Renal cortical epithelial cell (primary cell): ENCODE results near the gene MT1H. TPM values are rescaled to one million over a fixed set of nuclear protein-coding genes. Genes with fewer than 3 reads are reported as not detected.
A peak's percentile ranks its signal among the peaks of the same experiment; 100 is the strongest.

Experiments used
- DNase-seq: peaks from one replicate; pipeline ENCODE4 v3.0.0-alpha.2; 2011; ENCODE audit warnings: low read depth
- total RNA-seq: library from RNA; depleted of rRNA; stranded (reverse); fragments of >200 nt; gene quantifications from 2 replicates; pipeline ENCODE4 v1.2.3, GENCODE V29; 2014

The MT1H gene
- total RNA-seq, 1 donor from 2014 or later = 8.9 TPM

DNA sequence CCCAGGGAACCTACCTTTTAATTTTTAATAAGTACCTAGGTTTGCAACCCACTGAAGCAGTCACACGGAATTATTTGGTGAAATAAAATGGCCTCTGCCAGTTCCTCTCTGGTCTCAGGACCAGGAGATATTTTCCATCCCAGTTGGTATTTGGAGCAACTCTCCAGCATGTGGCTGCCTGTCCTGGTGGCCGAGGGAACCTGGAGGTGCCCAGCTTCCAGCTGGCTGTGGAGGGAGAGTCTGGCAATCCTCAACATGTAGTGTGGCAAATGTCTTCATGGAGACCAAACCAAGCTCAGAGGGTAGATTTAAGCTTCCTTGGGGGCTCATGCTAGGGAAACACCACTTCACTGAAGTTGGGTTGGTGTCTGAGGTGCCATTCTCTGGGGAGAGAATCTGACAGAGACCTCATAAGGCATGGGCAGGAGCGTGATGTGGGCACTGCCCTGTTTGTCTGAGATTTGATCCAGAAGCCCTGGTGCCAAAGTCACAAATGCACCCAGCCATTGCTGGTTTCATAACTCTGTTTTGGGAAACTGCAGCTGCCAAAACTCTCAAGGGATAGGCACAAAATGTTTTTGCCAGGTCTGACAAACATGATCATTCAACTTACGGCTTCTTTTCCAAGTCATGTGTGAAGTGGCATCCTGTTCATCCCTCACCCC, 15.4 kb downstream of the MT1H start:
- DNase-seq = peak; percentile 32

DNA sequence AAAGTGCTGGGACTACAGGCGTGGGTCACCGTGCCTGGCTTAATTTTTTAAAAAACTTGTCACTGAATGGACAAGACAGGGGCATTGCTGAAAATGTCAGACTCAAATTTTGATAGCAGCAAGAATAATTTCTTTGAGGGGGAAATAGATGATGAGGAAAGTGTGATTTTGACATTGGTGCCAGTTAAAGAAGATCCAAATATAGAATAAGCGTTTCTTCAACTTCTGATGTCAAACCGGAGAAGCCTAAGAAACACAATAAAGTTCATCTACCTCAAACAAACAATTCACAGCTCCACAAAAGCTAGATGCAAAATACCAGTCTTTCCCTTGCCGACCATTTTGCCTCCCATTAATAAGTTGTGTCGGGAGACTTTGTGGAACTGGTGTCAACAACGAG, 17.1 kb downstream of the MT1H start:
- DNase-seq = no peak

DNA sequence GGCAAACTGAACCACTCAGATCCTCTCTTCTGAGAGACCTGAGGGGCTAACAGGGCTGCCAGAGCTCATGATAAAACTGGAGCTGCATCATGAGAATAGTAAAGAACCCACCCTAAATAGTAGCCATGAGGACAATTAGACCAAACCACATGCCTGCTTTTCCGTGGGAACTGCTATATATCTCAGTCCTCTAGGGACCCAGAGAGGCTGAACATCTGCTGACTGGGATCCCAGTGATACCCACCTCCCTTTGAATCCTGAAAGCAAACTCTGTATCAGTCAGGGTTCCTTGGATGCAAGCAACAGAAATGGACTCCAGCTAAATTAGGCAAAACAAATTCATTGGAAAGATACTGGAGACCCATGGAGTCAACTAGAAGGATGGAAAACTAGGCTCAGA, 19.1 kb downstream of the MT1H start:
- no peak for DNase-seq

DNA sequence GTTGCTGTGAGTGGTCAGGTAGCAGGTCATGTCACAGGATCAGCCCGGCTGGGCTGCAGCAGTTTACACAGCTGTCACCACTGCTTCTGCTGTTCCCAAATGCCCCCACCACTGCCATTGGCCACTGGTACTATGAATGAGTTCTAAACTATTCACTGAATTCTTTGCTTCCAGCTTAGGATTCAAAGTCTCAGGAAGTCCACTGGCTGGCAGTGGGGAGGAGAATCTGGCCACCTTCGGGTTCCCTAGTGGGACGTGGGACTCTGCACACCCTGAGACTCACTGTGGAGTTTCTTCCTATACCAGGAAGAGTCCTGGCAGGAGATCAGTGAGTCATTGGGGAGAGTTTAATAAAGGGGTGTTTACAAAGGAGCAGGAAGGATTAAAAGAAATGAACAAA, 19.6 kb downstream of the MT1H start:
- DNase-seq = no peak

DNA sequence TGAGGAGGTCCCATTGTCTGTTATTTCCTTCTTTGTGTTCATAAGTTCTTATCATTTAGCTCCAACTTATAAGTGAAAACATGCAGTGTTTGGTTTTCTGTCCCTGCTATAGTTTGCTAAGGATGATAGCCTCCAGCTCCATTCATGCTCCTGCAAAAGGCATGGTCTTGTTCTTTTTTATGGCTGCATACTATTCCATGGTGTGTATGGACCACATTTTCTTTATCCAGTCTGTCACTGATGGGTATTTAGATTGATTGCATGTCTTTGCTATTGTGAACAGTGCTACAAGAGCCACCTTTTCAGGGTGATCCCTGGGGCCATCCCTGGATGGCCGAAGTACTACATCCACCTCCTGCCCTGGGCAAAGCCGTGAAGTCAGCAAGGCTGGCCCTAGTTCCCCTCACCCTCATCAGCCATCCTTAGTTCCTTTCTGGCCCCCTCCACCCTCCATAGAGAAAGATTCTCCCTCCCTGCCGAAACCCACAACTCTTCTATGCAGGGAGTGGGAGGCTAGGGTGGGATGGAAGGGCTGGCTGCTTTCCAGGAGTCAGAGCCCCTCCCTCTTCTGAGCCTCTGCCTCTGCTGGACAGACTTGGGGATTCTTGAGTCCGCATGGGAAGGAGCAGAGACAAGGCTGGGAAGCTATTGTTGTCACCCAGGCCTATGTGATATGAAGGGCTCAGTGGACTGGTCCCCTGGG, 21.0 kb downstream of the MT1H start:
- DNase-seq = no peak

DNA sequence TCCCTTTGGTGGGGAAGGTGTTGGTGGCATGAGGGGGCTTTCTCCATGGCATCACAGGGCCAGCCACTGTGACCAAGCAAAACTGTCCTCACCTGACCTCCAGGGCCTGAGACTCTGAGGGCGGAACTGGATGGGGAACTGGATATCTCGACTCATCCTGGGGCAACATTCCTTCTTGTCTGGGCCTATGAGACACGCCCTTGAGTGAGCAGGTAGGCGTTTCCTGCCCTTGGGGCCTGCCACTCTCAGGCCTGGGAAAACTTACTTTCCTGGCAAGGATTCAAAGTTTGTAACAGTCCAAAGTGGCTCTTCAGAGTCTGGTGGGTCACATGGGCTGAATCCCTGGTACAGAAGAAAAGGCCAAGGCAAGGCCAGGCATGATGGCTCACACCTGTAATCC, 22.3 kb downstream of the MT1H start:
- DNase-seq = peak; percentile 92

DNA sequence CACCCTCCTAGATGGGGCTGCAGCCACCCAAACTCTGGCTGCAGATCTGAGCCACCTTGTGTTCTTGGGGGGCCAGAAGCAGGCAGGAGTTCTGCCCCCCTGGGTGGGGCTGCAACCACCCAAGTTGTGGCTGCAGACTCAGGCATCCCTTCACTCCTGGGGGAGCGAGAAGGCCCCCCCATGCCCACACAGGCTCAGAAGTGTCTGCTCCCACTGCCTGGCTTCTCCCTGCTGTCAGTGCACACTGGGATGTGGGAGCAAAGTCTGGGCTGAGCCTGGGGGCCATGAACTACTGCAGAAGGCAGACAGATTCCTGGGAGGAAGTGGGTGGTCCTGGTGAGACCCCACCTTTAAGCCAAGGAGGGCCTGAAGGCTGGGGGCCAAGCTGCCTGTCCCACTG, 25.6 kb downstream of the MT1H start:
- no peak for DNase-seq

DNA sequence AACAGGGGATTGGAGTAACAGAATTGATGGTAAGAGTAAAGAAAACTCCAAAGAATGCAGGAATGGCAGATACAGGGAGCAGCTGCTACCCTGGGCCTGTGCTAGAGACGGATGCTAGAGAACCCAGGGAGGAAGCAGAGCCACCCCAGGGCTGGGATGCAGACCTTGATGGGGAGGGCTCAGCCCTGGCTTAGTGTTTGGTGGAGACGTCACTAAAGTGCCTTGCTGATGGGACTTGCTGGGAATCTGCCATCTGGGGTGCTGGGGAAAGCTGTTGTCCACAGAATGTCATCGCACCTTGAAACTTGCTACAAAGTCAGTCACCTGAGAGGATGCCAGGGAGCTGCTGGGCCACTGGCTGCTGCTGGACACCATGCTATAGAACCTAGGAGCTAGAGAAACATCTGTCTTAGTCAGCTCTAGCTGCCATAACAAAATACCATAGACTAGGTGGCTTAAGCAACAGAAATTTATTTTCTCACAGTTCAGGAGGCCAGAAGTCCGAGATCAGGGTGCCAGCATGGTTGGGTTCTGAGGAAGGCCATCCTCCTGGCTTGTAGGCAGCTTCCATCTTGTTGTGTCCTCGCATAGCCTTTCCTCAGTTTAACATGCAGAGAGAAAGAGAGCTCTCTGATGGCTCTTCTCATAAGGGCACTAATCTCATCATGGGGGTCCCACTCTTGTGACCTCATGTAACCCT, 28.0 kb downstream of the MT1H start:
- no peak for DNase-seq

DNA sequence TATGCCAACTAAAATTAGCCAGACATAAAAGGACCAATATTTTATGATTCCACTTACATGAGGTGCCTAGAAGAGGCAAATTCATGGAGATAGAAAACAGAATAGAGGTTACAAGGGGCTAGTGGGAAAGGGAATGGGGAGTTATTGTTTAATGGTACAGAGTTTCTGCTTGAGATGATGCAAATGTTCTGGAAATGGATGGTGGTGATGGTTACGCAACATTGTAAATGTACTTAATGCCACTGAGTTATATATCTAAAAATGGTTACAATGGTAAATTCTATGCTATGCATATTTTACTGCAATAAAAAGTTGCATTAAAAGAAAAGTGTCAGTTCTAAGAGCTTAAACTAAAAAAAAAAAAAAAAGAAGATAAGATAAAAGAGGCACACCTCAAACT, 30.6 kb downstream of the MT1H start:
- no peak for DNase-seq

DNA sequence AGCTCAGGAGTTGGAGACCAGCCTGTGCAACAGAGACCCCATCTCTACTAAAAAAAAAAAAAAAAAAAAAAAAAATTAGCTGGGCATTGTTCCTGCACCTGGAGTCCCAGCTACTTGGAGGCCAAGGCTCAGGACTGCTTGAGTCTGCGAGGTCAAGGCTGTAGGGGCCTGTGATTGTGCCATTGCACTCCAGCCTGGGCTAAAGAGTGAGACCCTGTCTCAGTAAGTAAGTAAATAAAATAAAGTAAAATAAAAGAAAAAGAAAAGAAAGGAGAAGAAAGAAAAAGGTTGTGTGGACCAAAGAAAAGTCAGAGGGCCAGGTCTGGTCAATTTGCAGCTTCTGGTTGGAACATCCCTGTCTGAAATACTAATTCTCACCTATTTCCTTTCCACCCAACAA, 31.0 kb downstream of the MT1H start:
- no peak for DNase-seq

DNA sequence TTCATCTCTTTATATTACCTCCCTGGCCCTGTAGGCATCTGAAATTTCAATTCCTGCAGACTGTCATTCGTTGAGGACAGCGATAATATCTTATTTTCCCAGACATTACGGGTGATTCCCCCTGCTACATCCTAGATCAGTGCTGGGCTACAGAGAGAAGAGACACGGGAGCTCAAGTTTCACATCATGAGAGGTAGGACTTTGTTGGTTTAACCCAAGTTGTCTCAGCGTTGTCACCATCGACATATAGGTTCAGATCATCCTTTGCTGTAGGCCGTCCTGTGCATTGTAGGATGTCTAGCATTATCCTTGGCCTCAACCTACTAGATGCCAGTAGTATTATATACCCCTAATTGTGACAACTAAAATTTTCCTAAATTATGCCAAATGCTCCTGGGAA, 31.9 kb downstream of the MT1H start:
- no peak for DNase-seq

DNA sequence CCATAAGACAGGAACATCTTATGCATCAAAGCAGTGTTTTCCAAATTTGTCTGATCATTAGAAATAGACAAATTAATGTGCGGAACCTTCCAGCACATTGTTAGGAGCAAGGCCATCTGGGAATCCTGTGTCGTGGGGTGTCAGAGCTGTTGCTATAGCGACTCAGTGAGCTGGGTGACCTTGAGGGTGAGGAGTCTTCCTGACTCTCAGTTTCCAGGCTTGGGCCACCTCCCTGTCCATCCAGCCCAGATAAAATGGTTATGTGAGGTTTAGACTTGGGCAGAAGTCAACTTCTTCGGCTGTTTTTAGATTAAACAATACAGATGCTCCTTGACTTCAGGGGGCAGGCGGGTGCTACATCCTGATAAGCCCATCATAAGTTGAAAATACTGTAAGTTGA, 33.2 kb downstream of the MT1H start:
- DNase-seq = no peak

DNA sequence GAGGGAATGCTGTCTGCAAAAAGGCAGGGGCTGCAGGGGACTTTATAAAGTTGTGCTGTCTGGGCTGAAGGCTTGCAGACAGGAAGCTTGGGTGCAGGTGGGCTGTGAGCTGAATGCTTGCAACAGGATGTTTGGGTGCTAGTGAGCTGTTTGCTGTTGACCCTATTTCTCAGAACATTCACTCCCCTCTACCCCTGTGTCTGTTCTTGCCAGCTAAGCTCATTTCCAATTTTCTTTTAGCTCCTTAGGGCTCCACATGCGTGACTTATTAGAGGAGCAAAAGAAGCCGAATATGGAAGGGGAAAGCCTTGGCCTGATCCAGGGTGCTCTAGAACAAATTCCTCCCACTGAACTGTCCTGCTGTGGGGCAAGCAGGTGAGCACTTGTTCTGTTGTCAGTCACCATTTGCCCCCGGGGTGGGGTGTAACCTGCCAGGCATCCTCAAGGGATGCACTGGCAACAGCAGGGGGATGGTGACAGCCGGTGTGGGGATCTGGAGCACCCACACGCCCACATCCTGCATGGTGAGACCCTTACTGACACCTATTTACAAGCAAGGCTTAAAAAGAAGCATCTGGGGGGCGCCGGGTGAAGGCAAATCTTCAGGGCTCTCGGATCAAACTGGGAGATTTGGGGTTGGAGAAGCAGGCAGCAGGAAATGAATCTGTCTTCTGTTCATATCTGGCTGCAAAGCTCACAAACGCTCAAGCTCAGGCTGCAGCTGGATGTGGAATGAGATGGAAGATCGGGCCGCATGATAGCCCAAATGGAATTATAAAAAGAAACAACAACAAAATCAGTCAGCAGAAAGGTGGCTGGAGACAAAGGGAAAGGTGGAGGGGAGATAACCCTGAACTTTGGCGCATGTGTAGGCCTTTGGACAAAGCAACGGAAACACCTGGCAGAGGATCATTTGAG, 39.2 kb downstream of the MT1H start:
- no peak for DNase-seq

DNA sequence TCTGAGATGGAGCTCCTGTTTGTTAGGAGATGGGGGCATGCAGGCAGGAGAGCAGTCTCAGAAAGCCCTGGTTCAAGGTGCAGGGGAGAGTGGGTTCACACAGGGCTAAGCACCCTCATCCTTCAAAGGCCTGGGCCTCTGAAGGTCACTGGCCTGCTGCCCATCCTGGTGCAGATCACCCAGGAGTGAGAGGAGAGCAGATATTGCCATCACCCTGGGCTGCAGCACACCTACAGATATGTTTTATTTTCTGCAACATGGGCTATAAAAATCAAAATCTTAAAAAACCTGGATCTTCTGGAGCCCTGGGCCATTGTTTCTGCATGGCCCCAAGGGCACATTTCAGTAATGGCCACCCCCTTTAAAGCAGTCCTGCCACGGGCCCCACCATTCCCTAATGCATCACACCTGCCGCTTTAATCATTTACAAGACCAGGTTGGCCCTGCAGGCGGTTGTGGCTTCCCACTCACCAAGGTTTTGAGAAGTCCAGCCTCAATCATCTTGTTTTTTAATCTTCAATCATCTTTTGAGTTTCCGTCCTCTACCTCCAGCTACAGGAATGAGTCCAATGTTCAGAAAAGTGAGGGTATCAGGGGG, 39.9 kb downstream of the MT1H start:
- DNase-seq = no peak

DNA sequence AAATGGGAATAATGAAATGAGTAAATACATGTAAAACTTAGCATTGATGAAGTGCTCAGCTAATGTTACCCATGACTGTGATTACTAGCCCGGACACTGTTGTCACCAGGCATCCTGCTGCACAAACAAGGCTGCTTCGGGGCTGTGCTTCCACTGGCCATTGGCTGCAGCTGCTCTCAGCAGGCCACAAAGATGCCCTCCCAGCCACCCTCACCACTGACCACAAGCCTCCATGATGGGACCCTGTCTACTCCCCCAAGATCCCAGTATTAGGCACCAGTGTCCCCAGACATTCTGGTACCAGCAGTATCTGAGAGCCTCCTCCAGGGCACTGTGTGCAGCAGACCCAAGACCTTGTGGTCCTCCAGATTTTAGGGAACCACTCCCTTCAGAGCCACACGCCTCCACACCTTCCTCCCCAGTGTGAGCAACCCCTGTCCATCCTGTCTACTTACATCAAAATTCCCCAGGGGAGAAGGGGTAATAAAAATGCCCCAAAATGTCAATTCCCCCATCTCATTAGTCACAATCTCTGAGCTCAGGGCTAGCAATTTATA, 40.6 kb downstream of the MT1H start:
- no peak for DNase-seq

DNA sequence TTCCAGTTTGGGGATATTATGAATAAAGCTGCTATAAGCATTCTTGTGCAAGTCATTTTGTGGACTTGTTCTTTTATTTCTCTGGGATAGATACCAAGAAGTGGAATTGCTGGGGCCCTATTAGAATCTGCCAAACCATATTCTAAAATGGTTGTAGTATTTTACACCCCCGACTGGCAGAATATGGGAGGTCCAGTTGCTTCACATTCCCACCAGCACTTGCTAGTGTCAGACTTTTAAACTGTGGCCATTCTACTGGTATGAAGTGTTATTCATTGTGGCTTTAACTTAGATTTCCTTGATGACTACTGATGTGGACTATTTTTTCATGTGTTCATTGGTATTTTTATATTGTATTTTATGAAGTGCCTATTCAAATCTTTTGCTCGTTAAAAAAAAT, 42.2 kb downstream of the MT1H start:
- no peak for DNase-seq

DNA sequence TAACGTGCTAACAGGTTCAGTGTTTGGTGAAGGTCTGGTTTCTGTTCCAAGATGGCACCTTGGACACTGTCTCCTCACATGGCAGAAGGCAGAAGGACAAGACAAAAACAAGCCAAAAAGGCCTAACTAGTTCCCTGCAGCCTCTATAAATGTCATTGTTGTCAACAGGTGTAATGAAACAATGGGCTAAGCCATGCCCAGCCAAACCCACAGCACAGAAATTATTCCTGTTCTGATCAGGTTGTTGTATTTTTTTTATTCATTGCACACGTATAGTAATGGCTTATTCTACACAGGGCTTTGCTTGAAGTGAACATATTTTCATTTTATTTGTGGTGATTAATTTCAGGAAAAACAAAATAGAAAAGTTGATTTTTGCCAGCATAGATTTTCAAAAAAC, 44.2 kb downstream of the MT1H start:
- DNase-seq = no peak

DNA sequence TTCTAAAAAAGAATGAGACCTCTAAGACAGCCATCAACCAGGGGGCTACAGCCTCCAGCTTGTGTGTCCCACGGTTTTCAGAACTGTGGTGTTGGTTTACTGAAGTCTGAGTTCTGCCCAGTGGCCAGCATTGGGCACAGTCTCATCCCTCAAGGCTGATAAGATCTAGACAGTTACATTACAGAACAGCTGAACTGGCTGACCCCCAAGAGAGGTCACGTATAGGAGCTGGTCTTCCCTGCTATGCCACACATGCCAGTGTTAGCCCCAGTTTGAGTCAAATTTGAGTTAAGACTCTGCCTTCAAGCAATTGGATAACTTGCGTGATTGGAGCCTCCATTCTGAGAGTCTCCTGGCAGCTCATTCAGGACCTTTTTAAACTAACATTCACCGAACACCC, 45.5 kb downstream of the MT1H start:
- DNase-seq = no peak

DNA sequence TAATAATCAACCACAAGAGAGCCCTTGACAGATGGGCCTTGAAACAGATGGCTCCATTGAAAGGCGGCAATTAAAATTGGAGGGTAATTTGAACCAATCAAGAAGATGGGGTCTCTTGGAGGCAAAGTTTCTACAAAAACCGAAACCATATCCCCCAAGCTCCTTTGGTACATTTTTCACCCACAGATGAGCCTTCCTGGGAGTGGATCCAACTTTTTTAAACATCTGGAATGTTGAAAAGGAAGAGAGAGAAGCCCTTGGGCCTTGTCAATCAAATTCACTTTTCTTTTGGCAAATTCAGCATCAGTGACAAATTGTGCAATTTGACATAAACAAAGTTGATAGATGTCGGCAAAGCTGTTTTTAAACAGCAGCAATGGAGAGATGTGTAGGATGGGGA, 47.1 kb downstream of the MT1H start:
- DNase-seq = no peak

DNA sequence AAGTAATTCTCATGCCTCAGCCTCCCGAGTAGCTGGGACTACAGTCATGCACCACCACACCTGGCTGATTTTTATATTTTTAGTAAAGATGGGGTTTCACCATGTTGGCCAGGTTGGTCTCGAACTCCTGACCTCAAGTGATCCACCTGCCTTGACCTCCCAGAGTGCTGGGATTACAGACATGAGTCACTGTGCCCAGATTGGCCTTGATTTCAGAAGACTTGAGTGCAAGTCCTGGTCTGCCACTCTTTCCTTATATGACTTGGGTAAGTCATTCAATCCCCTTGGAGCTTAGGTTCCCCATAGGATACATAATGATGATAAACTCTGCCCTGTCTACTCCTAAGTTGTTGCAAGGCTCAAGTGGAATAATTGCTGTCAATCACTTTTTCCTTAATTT, 47.9 kb downstream of the MT1H start:
- DNase-seq = peak; percentile 58
